Choroid plexus epithelial cell (primary cell): Measurements from ENCODE around the gene DDX51.

ENCODE experiments used
- DNase-seq: peaks from one replicate; pipeline ENCODE4 v3.0.0-alpha.2; 2010; ENCODE audit warnings: low read depth
- H3K4me3 ChIP-seq: 2 replicates; pipeline ENCODE4 v1.5.1; 2011; ENCODE audit warnings: low read depth, mild to moderate bottlenecking, control low read depth, low read length, moderate library complexity
- TF ChIP-seq, protein P1 (sequence below): conservative IDR thresholded peaks from 2 replicates; pipeline ENCODE4 v1.5.1; 2011; ENCODE audit warnings: low read depth, mild to moderate bottlenecking, control low read depth, inconsistent platforms, low read length, moderate library complexity

DDX51 gene

DNA sequence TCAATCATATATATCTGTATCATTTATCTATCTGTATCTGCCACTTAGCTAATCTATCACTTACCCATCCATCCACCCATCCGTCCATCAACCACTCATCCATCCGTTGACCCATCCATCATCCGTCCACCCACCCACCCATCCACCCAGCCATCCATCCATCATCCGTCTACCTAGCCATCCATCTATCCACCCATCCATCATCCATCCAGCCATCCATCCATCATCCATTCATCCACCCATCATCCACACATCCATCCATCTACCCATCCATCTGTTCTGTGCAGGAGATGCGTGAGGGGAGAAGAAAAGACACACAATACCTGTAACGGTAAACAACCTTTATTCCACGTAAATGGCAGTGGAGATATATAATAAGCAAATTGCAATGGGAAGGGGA lies 20.3 kb upstream of the DDX51 start:
- H3K4me3 ChIP-seq, result no peak overlapping the region
- DNase-seq, result no peak
- TF ChIP-seq, protein P1, sequence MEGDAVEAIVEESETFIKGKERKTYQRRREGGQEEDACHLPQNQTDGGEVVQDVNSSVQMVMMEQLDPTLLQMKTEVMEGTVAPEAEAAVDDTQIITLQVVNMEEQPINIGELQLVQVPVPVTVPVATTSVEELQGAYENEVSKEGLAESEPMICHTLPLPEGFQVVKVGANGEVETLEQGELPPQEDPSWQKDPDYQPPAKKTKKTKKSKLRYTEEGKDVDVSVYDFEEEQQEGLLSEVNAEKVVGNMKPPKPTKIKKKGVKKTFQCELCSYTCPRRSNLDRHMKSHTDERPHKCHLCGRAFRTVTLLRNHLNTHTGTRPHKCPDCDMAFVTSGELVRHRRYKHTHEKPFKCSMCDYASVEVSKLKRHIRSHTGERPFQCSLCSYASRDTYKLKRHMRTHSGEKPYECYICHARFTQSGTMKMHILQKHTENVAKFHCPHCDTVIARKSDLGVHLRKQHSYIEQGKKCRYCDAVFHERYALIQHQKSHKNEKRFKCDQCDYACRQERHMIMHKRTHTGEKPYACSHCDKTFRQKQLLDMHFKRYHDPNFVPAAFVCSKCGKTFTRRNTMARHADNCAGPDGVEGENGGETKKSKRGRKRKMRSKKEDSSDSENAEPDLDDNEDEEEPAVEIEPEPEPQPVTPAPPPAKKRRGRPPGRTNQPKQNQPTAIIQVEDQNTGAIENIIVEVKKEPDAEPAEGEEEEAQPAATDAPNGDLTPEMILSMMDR, result no peak

DNA sequence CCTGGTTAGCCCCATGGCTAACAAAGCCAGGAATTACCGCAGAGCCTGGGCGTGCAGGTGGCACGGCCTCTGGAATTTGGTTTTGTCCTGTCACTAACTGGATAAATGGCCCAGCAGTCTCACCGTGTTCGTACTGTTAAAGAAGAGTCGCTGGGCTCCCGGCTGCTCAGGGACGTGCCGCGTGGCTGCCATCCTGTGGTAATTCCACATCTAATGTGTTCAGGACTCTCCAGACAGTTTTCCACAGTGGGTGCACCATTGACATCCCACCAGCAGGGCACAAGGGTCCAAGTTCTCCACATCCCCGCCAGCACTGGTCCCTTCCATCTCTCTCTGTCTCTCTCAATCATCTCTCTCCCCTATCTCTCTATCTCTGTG lies 19.8 kb upstream of the DDX51 start:
- no peak overlapping the region for H3K4me3 ChIP-seq
- DNase-seq, result no peak
- TF ChIP-seq, protein P1, result peak; percentile 28

- DNase-seq, result no peak
- H3K4me3 ChIP-seq, result no peak overlapping the region
- TF ChIP-seq, protein P1, result no peak
These were observed 19.2 kb upstream of the DDX51 start for GRCh38 chr12:132163041-132163910.

- peak overlapping the region; percentile 28 for H3K4me3 ChIP-seq
- DNase-seq, result peak; percentile 86
- TF ChIP-seq, protein P1, result no peak
These were observed 18.5 kb upstream of the DDX51 start for GRCh38 chr12:132162508-132163031.

GRCh38 chr12:132161796-132162507 lies 17.8 kb upstream of the DDX51 start:
- H3K4me3 ChIP-seq, result peak overlapping the region; percentile 28
- TF ChIP-seq, protein P1, result no peak
- no peak for DNase-seq

GRCh38 chr12:132161036-132161781 lies 17.1 kb upstream of the DDX51 start:
- H3K4me3 ChIP-seq, result no peak overlapping the region
- TF ChIP-seq, protein P1, result no peak

More at GRCh38 chr12:132161036-132161781, 17.1 kb upstream of the DDX51 start:
- DNase-seq, result peak; percentile 86
